Measurements from ENCODE around the gene ST8SIA3.

- TF ChIP-seq CTCF (conservative IDR thresholded peaks at IDR 0.05) (no peak), ZFX (IDR thresholded peaks at IDR 0.05) (no peak)
These were observed 36.9 kb downstream of the ST8SIA3 start for GRCh38 chr18:57389271-57389670.

Measured in C4-2B (cell line).